OCI-LY7 (cell line): ENCODE results near the gene CATSPERD. TPM values are rescaled to one million over a fixed set of nuclear protein-coding genes. Genes with fewer than 3 reads are reported as not detected.

Experiments used
- BruUV-seq: library from RNA; stranded (reverse); fragments of 400-500 nt; replicated peaks from 2 replicates; lab custom pipeline; 2021; lab: Mats Ljungman, UMichigan
- CTCF ChIA-PET: fragments of 300-600 bp; sonication (Branson Sonifier 250); formaldehyde crosslinking; loops from one replicate; lab custom pipeline; 2022; ENCODE audit warnings: antibody characterized with exemption; ENCODE audit not compliant: unreplicated experiment; lab: Charles Lee
- POLR2A ChIA-PET: fragments of 300-600 bp; sonication (Branson Sonifier 250); formaldehyde crosslinking; loops from one replicate; lab custom pipeline; 2022; ENCODE audit warnings: antibody characterized with exemption; lab: Charles Lee
- DNase-seq: peaks from one replicate; pipeline ENCODE4 v3.0.0-alpha.2; 2015; ENCODE audit warnings: low spot score
- H2AFZ ChIP-seq: fragments of 200-600 bp; sonication (generic), shearing (Covaris generic); 2 replicates; pipeline ENCODE4 v1.6.1; 2014; ENCODE audit warnings: mild to moderate bottlenecking, antibody characterized with exemption, low read length, moderate library complexity
- H3K27ac ChIP-seq: fragments of 200-600 bp; sonication (generic); 2 replicates; pipeline ENCODE4 v1.5.1; 2014; ENCODE audit warnings: mixed run types, low read depth, mild to moderate bottlenecking, moderate library complexity, low read length, inconsistent platforms; ENCODE audit not compliant: poor library complexity, severe bottlenecking
- H3K36me3 ChIP-seq: fragments of 200-600 bp; sonication (generic); 2 replicates; pipeline ENCODE4 v1.6.1; 2014; ENCODE audit warnings: mild to moderate bottlenecking, antibody characterized with exemption, low read length, moderate library complexity, mixed read lengths; ENCODE audit not compliant: insufficient read depth
- H3K4me1 ChIP-seq: fragments of 200-600 bp; sonication (generic); 2 replicates; pipeline ENCODE4 v1.5.1; 2014; ENCODE audit warnings: mild to moderate bottlenecking, low read length; ENCODE audit not compliant: insufficient read depth, poor library complexity, severe bottlenecking
- H3K4me2 ChIP-seq: fragments of 200-600 bp; sonication (generic); 2 replicates; pipeline ENCODE4 v1.6.1; 2014; ENCODE audit warnings: mild to moderate bottlenecking, low read length
- H3K4me3 ChIP-seq: fragments of 200-600 bp; sonication (generic); 2 replicates; pipeline ENCODE4 v1.5.1; 2014; ENCODE audit warnings: mild to moderate bottlenecking, low read depth, low read length; ENCODE audit not compliant: poor library complexity, severe bottlenecking
- H3K79me2 ChIP-seq: fragments of 200-600 bp; sonication (generic); 2 replicates; pipeline ENCODE4 v1.6.1; 2016; ENCODE audit warnings: low read depth, mild to moderate bottlenecking, low read length, moderate library complexity, mixed read lengths; ENCODE audit not compliant: insufficient read depth
- H3K9me2 ChIP-seq: fragments of 200-600 bp; sonication (generic); 2 replicates; pipeline ENCODE4 v1.6.1; 2016; ENCODE audit warnings: mild to moderate bottlenecking, low read length, mixed read lengths; ENCODE audit not compliant: insufficient read depth
- H3K9me3 ChIP-seq: fragments of 200-600 bp; sonication (generic); 2 replicates; pipeline ENCODE4 v1.6.1; 2014; ENCODE audit warnings: mild to moderate bottlenecking, mixed run types, low read length, mixed read lengths
- H4K20me1 ChIP-seq: fragments of 200-600 bp; sonication (generic); 2 replicates; pipeline ENCODE4 v1.6.1; 2014; ENCODE audit warnings: mild to moderate bottlenecking, antibody characterized with exemption, low read length, moderate library complexity, mixed read lengths; ENCODE audit not compliant: insufficient read depth
- CTCF ChIP-seq: fragments of 200-600 bp; sonication (generic); conservative IDR thresholded peaks from 2 replicates; pipeline ENCODE4 v1.5.1; 2014; ENCODE audit warnings: mild to moderate bottlenecking, antibody characterized with exemption, low read length, moderate library complexity, mixed read lengths
- EZH2phosphoT487 ChIP-seq: fragments of 200-600 bp; sonication (generic); IDR thresholded peaks from 2 replicates; pipeline ENCODE4 v1.6.1; 2018; ENCODE audit warnings: low read depth, borderline replicate concordance, mild to moderate bottlenecking, mixed run types, antibody characterized with exemption, low read length, moderate library complexity, mixed read lengths
- intact Hi-C: fragments of 100-400 bp; cut with micrococcal nuclease; formaldehyde crosslinking; loops from one replicate; pipeline ENCODE4 v1.10.0; 2022; ENCODE audit not compliant: unreplicated experiment
- total RNA-seq, 2 experiments: library from RNA; depleted of rRNA in 1 of 2; stranded (reverse); fragments of >200 nt in 1 of 2; shearing (Covaris generic) in 1 of 2; gene quantifications; 2 replicates each; pipeline ENCODE4 v1.2.3, GENCODE V29; 2014 to 2022

CATSPERD gene
- total RNA-seq, 2 experiments from 2014 or later: not detected

- no peak within 1 kb of the TSS for H2AFZ ChIP-seq
- no peaks in the 10 kb centered on the region for H3K4me1 ChIP-seq
- no peak within 1 kb of the TSS for H3K4me3 ChIP-seq
- ChIA-PET POLR2A (interaction anchor here (0.6 kb wide), 1 partner anchor 11 kb away, joined by 3 read pairs; no protein-coding TSS in a partner anchor), CTCF (no interaction called here)
- TF ChIP-seq CTCF (no peak), EZH2phosphoT487 (no peak)
- no TSS peak for BruUV-seq
- intact Hi-C loops: no loop called here
- no peak within 1 kb of the TSS for H3K27ac ChIP-seq
- H3K9me2 ChIP-seq: no peaks in the 10 kb centered on the region
- H4K20me1 ChIP-seq: no peaks in the 10 kb centered on the region
- H3K4me2 ChIP-seq: no peak within 1 kb of the TSS
- no peak for DNase-seq
- H3K79me2 ChIP-seq: peaks cover under 1% of the 10 kb centered on the region; the same call in 1 of the 2 replicates
- peaks cover 78% of the 10 kb centered on the region for H3K36me3 ChIP-seq
- H3K9me3 ChIP-seq: no peaks in the 10 kb centered on the region
Measured at GRCh38 chr19:5784581-5785147, 64.2 kb downstream of the CATSPERD start, which contains the start of gene PRR22. PRR22 (minus strand) TSS chr19:5784746; CDS start chr19:5784660, 86 bp downstream.

DNA sequence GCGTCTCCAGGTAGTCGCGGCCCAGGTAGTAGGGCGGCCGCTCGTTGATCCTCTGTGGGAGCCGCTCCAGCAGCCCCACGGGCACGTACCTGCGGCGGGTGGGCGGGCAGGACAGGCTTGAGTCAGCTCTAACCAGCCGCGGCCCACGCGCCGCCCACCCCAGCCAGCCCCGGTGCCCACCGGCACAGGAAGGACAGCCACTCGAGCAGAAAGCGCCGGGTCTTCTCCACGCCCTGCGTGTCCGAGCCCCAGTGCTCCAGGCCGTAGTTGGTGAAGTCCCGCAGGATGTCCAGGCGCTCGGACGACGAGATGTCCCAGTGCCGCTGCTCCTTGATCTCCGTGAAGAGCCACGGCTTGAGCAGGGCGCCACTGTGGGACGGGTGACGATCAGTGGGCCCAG is 65.0 kb downstream of the CATSPERD start:
- DNase-seq: no peak
- no TSS peak for BruUV-seq
- Histone ChIP-seq H3K9me3 (no peaks in the 10 kb centered on the region), H2AFZ (no peak overlapping the region), H3K4me1 (peaks cover 5% of the 10 kb centered on the region), H3K36me3 (peaks cover 85% of the 10 kb centered on the region), H4K20me1 (no peaks in the 10 kb centered on the region), H3K79me2 (peaks cover 7% of the 10 kb centered on the region; the same call in 1 of the 2 replicates), H3K4me2 (no peak overlapping the region), H3K9me2 (no peaks in the 10 kb centered on the region), H3K4me3 (no peak overlapping the region), H3K27ac (no peak overlapping the region)
- no peak for TF ChIP-seq EZH2phosphoT487
- ChIA-PET POLR2A (interaction anchor here (0.6 kb wide), 1 partner anchor 12 kb away, joined by 3 read pairs; no protein-coding TSS in a partner anchor), CTCF (no interaction called here)
- intact Hi-C loops: no loop called here

DNA sequence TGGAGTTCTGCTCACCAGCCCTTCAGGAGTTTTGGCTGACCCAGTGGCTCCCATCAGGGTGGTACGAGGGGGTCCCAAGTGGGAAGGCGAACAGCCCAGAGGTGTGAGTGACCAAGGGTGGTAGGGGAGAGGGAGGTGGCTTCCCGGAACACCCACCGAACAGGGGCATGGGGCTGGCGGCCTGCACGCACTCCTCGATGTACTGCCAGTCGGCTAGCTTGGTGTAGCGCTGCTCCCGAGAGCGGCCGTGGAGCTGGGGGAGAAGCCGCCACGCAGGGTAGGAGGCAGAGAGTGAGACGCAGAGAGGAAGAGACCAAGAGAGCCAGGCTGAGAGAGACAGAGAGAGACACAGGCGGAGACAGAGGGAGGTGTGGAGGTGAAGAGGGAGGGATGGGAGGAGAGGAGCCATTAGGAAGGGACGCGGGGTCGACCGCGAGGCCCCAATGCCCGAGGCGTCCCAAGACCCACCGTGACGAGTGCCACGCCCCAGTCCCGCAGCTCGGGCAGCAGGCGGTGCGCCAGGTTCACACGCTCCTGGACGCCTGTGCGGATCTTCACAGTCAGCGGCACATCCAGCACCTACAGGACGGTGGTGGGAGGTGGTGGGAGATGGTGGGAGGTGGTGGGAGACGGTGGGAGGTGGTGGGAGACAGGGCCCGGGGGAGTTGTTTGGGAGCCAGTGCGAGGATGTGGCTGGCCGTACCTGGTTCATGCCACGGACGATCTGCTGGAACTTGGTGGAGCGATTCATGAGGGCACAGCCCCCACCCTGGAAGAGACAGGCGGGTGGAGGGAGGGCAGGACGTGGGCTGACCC is 66.4 kb downstream of the CATSPERD start:
- no peaks in the 10 kb centered on the region for H3K9me3 ChIP-seq
- no peak for DNase-seq
- H3K36me3 ChIP-seq: peaks cover 85% of the 10 kb centered on the region
- no peak overlapping the region for H3K27ac ChIP-seq
- ChIA-PET CTCF (no interaction called here), POLR2A (no interaction called here)
- no peak for TF ChIP-seq CTCF
- no peak for TF ChIP-seq EZH2phosphoT487
- BruUV-seq: no TSS peak
- H2AFZ ChIP-seq: no peak overlapping the region
- intact Hi-C loops: no loop called here
- no peaks in the 10 kb centered on the region for H3K9me2 ChIP-seq
- no peaks in the 10 kb centered on the region for H4K20me1 ChIP-seq
- H3K4me2 ChIP-seq: no peak overlapping the region
- H3K79me2 ChIP-seq: peaks cover 7% of the 10 kb centered on the region; the same call in 1 of the 2 replicates
- H3K4me1 ChIP-seq: peaks cover 9% of the 10 kb centered on the region
- H3K4me3 ChIP-seq: no peak overlapping the region
